HG02642 (cell line): ENCODE results near the gene RABL2B.
"Not testable (repeated sequence)": the region's sequence is repeated elsewhere in the genome, so short reads cannot be mapped to it uniquely, and the experiment has no call there.

ENCODE experiments used
- ATAC-seq: cut with Tn5 transposase; IDR thresholded peaks from one replicate; pipeline ENCODE4 v1.9.1; 2021; ENCODE audit warnings: mild to moderate bottlenecking; ENCODE audit not compliant: unreplicated experiment, poor library complexity

Gene RABL2B

GRCh38 chr22:50783033-50783879, at the start of gene RABL2B:
Gene RABL2B (minus strand): TSS chr22:50783636. CDS start chr22:50782294, 1,342 bp downstream.
- peak; percentile 96 for ATAC-seq

DNA sequence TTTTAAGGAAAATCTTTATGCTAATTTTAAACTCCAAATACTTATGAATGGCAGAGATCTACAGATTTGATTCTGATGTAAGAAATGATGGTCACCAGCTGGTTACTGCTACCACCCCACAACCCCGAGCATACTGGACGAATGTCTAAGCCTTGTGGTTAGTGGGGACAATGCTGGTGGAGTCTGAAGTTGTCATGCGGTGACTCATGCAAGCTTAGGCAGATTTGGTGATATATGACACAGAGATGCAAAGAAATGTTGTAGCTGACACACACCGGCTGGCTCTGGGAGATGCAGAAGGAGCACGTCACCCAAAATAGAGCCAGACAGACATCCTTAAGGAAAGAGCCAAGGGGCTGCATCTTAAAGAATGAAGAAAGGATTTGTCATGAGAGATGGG, 3.5 kb upstream of the RABL2B start:
- ATAC-seq: not testable (repeated sequence)

- not testable (repeated sequence) for ATAC-seq
These were observed 1.9 kb upstream of the RABL2B start for GRCh38 chr22:50785289-50785688.

GRCh38 chr22:50783880-50784276, 442 bp upstream of the RABL2B start:
- ATAC-seq: peak; percentile 30

- ATAC-seq: not testable (repeated sequence)
These were observed 1.2 kb downstream of the RABL2B start for GRCh38 chr22:50782253-50782652.

DNA sequence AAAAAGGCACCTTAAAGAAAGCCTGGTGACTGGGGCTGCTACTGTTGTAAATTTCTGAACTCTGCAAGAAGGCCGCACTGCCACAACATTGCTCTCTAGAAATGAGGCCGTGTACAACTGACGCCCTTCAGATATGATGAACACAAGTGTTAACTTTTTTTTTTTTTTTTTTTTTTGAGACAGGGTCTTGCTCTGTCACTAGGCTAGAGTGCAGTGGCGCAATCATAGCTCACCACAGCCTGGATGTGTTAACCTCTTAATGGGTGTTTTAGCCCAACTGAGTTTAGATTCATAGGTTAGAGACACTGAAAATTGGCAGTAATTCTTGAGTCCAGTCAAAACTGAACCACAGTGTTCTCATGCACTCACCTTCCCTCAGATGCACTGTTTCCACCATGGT, 3.2 kb downstream of the RABL2B start:
- not testable (repeated sequence) for ATAC-seq

- not testable (repeated sequence) for ATAC-seq
These were observed 5.8 kb downstream of the RABL2B start for GRCh38 chr22:50777631-50778030.

DNA sequence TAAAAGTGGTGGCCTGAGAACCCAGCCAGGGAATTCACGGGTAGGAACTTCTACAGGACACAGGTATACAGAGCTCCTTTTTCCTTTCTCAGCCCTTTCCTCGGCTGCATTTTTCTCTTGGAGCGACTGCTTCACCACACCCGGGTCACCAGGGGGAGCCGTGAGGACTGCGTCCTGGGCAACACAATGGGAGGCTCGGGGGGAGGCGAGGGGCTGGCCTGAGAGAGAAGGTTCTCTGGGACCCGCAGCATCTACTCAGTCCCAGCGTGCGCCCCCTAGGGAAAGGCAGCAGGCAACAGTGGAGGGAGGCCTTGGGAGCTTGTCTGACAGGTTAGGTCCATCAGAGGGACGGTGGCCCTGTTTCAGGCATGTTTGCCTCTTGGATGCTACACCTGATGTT, 8.3 kb downstream of the RABL2B start:
- ATAC-seq: not testable (repeated sequence)

GRCh38 chr22:50764288-50764687, 19.1 kb downstream of the RABL2B start:
- ATAC-seq: not testable (repeated sequence)

- ATAC-seq: not testable (repeated sequence)
These were observed 21.6 kb downstream of the RABL2B start for GRCh38 chr22:50761829-50762228.

DNA sequence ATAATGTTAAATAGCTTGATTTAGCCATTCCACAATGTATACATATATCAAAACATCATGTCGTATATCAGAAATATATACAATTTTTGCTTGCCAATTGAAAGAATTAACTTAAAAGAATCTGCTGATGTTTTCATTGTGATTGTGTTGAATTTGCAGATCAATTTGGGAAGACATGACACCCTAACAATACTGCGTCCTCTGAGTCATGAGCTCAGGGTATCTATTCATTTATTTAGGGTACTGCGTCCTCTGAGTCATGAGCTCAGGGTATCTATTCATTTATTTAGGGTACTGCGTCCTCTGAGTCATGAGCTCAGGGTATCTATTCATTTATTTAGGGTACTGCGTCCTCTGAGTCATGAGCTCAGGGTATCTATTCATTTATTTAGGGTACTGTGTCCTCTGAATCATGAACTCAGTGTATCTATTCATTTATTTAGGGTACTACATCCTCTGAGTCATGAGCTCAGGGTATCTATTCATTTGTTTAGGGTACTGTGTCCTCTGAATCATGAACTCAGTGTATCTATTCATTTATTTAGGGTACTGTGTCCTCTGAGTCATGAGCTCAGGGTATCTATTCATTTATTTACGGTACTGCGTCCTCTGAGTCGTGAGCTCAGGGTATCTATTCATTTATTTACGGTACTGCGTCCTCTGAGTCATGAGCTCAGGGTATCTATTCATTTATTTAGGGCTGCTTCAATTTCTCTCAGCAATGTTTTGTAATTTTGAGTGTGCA, 23.7 kb downstream of the RABL2B start:
- ATAC-seq: not testable (repeated sequence)

- ATAC-seq: not testable (repeated sequence)
These were observed 26.4 kb downstream of the RABL2B start for GRCh38 chr22:50756949-50757491.

DNA sequence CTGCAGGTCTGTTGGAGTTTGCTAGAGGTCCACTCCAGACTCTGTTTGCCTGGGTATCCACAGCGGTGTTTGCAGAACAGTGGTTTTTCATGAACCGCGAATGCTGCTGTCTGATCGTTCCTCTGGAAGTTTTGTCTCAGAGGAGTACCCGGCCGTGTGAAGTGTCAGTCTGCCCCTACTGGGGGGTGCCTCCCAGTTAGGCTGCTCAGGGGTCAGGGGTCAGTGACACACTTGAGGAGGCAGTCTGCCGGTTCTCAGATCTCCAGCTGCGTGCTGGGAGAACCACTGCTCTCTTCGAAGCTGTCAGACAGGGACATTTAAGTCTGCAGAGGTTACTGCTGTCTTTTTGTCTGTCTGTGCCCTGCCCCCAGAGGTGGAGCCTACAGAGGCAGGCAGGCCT, 27.0 kb downstream of the RABL2B start:
- not testable (repeated sequence) for ATAC-seq

DNA sequence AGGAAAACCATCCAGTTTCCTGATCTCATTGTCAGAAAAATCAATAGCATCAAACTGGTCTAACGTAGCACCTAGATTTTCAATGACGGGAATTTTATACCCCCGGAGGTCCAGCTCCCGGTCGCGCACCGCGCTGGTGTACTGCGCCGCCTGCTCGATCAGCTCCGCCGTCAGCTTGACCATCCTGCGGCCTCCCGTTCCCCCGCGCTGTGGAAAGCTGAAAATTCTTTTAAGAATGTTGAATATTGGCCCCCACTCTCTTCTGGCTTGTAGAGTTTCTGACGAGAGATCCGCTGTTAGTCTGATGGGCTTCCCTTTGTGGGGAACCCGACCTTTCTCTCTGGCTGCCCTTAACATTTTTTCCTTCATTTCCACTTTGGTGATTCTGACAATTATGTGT, 28.2 kb downstream of the RABL2B start:
- ATAC-seq: not testable (repeated sequence)

DNA sequence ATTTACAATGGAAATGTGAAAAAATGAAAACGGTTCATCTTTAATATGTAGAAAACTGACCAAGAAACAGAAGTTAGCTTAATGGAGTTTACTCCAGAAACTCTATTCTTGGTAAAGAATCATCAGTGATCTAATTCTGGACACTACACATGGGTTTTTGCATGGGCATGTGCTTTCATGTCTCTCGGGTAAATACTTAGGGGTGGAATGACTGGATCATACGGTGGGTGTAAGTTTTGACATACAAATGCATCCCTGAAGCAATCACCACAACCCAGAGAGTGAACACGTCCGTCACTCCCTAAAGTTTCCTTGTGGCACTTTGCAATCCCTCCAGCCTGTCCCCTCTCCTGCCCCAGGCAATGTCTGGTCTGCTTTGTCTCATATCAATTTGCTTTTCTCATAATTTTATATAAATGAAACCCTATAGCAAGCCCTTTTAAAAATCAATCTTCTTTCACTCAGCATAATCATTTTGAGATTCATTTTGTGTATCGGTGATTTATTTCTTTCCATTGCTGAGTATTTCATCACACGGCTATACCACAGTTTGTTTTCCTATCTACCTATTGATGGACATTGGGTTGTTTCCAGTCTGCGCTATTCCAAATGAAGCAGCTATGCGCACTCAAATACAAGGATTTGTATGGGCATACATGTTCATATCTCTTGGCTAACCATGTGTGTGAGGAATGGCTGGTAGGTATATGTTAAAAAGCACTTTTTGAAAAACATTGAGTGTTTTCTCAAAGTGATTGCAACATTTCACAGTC, 33.9 kb downstream of the RABL2B start:
- not testable (repeated sequence) for ATAC-seq

GRCh38 chr22:50748630-50749029, 34.8 kb downstream of the RABL2B start:
- ATAC-seq: not testable (repeated sequence)

GRCh38 chr22:50747521-50747920, 35.9 kb downstream of the RABL2B start:
- ATAC-seq: not testable (repeated sequence)

GRCh38 chr22:50744424-50744823, 39.0 kb downstream of the RABL2B start:
- not testable (repeated sequence) for ATAC-seq

DNA sequence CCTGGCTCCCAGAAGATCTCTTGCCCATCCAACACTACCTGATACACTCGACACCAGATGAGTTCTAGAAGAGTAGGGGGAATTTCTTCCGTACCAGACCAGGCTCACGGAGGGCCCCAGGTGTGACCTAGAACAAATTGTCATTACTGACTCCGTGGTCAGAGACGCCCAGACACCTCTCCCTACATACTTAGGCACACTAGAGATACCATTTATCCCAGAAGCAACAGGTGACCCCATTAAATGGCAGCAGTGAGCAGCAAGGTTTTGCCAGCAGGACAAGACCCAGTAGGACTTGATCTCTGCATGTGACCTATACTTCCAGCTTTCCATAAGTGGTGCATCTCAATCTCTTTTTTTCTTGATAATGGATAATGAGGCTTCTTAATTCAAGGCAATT, 42.7 kb downstream of the RABL2B start:
- not testable (repeated sequence) for ATAC-seq

DNA sequence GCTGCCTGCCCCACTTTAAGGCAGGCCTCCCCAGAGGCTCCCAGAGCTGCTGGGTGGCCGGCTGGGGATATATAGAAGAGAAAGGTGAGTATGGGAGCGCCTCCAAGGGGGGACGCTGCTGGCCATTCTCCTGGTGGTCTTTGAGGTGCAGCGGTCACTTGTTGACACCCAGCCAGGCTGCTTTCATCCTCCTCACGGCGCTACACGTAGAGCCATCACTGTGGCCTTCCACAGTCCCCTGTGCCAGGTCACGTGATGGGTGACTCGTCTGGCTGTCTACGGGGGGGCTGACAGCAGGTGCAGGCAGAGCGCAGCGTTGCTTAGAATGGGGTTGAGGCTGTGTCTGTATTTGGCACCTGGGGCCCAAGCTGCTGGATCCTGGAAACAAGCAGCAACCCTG, 43.5 kb downstream of the RABL2B start:
- no peak for ATAC-seq
